Stimulated activated memory B cell treated with anti-CD40 and anti-IgM and Interleukin-4, amounts not matched to agents 10 μg/mL and 1 μg/mL and 100 μg/mL, for 72 hours (primary cell): ENCODE measurements around the gene TP63.
A peak's percentile ranks its signal among the peaks of the same experiment; 100 is the strongest.
"Not testable (repeated sequence)": the region's sequence is repeated elsewhere in the genome, so short reads cannot be mapped to it uniquely, and the experiment has no call there.

Experiments
- ATAC-seq: fragments of 150-1000 bp; cut with Tn5 transposase; 2 replicates; pipeline ENCODE4 v1.10.0; 2021
- H3K27ac Mint-ChIP-seq: one replicate; pipeline ENCODE4 v1.8.0; 2022; ENCODE audit warnings: mild to moderate bottlenecking, mixed read lengths
- H3K27me3 Mint-ChIP-seq: one replicate; pipeline ENCODE4 v1.8.0; 2022; ENCODE audit warnings: mixed read lengths
- H3K36me3 Mint-ChIP-seq: one replicate; pipeline ENCODE4 v1.8.0; 2022; ENCODE audit warnings: mixed read lengths
- H3K4me1 Mint-ChIP-seq: one replicate; pipeline ENCODE4 v1.8.0; 2022; ENCODE audit warnings: mixed read lengths
- H3K4me3 Mint-ChIP-seq: one replicate; pipeline ENCODE4 v1.8.0; 2022; ENCODE audit warnings: mild to moderate bottlenecking, moderate library complexity, mixed read lengths
- H3K9me3 Mint-ChIP-seq: one replicate; pipeline ENCODE4 v1.8.0; 2022; ENCODE audit warnings: mixed read lengths

TP63 gene

DNA sequence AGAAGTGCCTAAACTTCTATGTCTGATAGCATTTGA, at the start of gene TP63:
TP63 (plus strand) TSS at position 17 of the 36 bp plus-strand sequence. CDS start 127 bp downstream, outside the sequence.
- H3K36me3 Mint-ChIP-seq: no peaks in the 10 kb centered on the region
- no peak for ATAC-seq
- peak within 1 kb of the TSS; percentile 69 for H3K27ac Mint-ChIP-seq
- H3K4me1 Mint-ChIP-seq: peaks cover 6% of the 10 kb centered on the region
- H3K27me3 Mint-ChIP-seq: no peaks in the 10 kb centered on the region
- no peaks in the 10 kb centered on the region for H3K9me3 Mint-ChIP-seq
- peak within 1 kb of the TSS; percentile 65 for H3K4me3 Mint-ChIP-seq

DNA sequence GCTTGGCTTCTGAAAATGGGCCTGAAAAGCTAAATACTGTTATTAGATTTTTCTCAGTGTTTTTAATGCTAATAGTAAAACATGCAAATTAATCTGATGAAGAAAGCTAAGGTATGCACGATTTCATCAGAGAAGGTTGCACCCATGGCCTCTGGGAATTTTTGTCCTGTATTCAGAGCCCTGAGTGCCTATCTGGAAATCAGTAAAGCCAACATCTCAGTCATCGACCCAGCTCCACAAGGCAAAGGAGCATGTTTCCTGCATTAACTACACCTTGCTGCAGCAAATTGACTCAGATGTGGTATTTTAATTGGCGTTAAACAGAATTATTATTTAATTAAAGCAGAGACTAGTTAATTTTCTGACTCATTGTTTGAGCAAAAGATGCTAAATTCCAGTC, 49.0 kb upstream of the TP63 start:
- H3K9me3 Mint-ChIP-seq: peaks cover 6% of the 10 kb centered on the region
- H3K27me3 Mint-ChIP-seq: no peaks in the 10 kb centered on the region
- ATAC-seq: no peak
- no peak overlapping the region for H3K27ac Mint-ChIP-seq
- H3K4me1 Mint-ChIP-seq: peaks cover 12% of the 10 kb centered on the region
- no peak overlapping the region for H3K4me3 Mint-ChIP-seq
- no peaks in the 10 kb centered on the region for H3K36me3 Mint-ChIP-seq

DNA sequence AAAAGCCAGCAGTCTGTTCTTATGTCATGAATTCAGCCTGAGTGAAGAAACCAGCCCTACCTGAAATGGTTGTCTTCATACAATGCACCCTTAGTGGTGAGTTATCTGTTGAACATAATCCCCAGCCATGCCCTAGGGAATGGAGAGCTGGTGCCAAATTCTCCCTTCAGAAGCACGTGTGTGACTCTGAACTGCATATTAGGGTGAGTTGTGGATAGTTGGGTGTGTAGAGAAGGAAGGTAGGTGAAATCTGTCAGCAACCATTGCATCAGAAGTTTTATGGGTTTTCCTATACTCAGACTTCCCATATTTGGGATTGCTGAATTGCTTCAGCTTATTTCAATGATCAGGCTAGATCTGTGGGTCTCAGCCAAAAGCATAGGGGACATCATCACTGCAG, 46.5 kb upstream of the TP63 start:
- H3K4me1 Mint-ChIP-seq: peaks cover 8% of the 10 kb centered on the region
- no peak for ATAC-seq
- no peak overlapping the region for H3K27ac Mint-ChIP-seq
- no peaks in the 10 kb centered on the region for H3K27me3 Mint-ChIP-seq
- no peaks in the 10 kb centered on the region for H3K36me3 Mint-ChIP-seq
- no peaks in the 10 kb centered on the region for H3K9me3 Mint-ChIP-seq
- no peak overlapping the region for H3K4me3 Mint-ChIP-seq

GRCh38 chr3:189586941-189587663, 44.1 kb upstream of the TP63 start:
- peaks cover 4% of the 10 kb centered on the region for H3K9me3 Mint-ChIP-seq
- H3K36me3 Mint-ChIP-seq: no peaks in the 10 kb centered on the region
- H3K27ac Mint-ChIP-seq: peak overlapping the region; percentile 12
- H3K4me1 Mint-ChIP-seq: peaks cover 8% of the 10 kb centered on the region
- H3K27me3 Mint-ChIP-seq: no peaks in the 10 kb centered on the region
- H3K4me3 Mint-ChIP-seq: no peak overlapping the region
- ATAC-seq: no peak

DNA sequence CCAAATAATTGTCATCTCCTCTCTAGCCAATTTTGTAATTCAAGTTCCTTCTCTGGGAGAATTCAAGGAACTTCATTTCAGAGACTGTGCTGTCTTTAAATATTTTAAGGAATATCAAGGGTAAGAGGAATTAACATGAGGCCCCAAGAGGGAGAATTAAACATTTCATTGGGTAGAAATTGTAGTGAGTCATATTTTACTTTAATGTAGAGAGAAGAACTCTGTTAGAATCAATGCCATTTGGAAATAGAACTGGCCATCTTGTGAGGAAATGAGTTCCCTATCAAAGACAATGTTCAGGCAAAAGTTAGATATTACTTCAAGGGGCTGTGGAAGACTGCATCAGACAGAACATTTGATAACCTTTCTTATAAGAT, 43.5 kb upstream of the TP63 start:
- H3K4me3 Mint-ChIP-seq: no peak overlapping the region
- no peaks in the 10 kb centered on the region for H3K36me3 Mint-ChIP-seq
- H3K9me3 Mint-ChIP-seq: peaks cover 4% of the 10 kb centered on the region
- no peaks in the 10 kb centered on the region for H3K27me3 Mint-ChIP-seq
- peaks cover 8% of the 10 kb centered on the region for H3K4me1 Mint-ChIP-seq
- H3K27ac Mint-ChIP-seq: peak overlapping the region; percentile 12
- ATAC-seq: no peak

GRCh38 chr3:189588070-189588469, 43.1 kb upstream of the TP63 start:
- H3K9me3 Mint-ChIP-seq: peaks cover 4% of the 10 kb centered on the region

DNA sequence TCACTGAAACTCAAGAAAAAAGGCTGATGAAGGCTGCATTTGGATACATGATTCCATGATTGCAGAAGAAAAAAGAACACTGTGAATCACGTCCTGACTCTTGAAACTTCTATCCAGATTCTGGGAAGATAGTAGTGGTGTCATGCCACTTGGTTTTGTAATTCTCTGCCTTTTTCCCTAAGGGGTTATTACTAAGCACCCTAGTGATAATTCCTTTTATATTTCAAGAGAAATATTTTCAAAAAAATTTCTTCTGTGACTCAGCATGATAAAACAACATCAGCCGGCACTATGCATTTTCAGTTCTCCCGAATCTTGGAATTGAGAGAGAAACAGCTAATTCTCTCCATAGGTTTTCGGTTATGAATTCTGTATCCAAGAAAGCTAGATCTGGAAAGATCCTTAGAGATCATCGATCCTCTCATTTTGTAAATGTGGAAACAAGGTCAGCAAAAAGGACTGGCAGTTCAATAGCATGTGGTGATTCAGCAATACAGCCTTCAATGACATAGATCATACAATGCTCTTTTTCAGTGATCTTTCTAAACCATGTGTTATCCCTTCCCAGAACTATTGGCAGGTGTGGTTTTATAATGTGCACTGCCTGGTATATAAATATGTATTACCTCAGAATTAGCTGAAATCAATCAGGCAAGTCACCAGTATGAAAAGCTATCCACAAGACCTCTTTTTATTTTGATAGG, 42.6 kb upstream of the TP63 start:
- no peak for ATAC-seq
- no peak overlapping the region for H3K4me3 Mint-ChIP-seq
- H3K4me1 Mint-ChIP-seq: peaks cover 8% of the 10 kb centered on the region

More at GRCh38 chr3:189588070-189588469, 43.1 kb upstream of the TP63 start:
- Mint-ChIP-seq H3K27me3 (no peaks in the 10 kb centered on the region), H3K4me1 (peaks cover 8% of the 10 kb centered on the region), H3K36me3 (no peaks in the 10 kb centered on the region), H3K27ac (no peak overlapping the region), H3K4me3 (no peak overlapping the region)
- ATAC-seq: no peak

DNA sequence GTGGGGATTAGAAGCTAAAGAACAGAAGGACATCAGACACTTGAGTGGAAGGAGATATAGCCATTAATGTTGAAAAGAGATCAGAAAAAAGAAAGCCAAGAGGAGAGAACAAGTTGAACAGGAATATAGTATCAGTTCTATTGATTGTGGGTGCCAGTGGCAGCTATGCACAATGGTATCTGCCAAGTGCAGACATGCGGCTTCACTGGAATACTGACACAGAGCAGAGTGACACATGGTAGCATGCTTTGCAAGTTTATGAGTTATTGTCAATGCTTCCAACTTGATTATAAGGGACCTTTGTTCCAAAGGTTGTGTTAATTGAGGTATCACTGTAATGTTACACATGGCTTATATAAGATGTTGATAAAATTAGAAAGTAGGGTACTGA, 42.0 kb upstream of the TP63 start:
- no peak overlapping the region for H3K27ac Mint-ChIP-seq
- H3K36me3 Mint-ChIP-seq: no peaks in the 10 kb centered on the region
- H3K4me3 Mint-ChIP-seq: no peak overlapping the region
- no peaks in the 10 kb centered on the region for H3K27me3 Mint-ChIP-seq
- peaks cover 8% of the 10 kb centered on the region for H3K4me1 Mint-ChIP-seq
- peaks cover 4% of the 10 kb centered on the region for H3K9me3 Mint-ChIP-seq
- no peak for ATAC-seq

More for the DNA sequence above, 42.6 kb upstream of the TP63 start:
- Mint-ChIP-seq H3K27ac (no peak overlapping the region), H3K27me3 (no peaks in the 10 kb centered on the region), H3K36me3 (no peaks in the 10 kb centered on the region), H3K9me3 (peaks cover 4% of the 10 kb centered on the region)

- no peak overlapping the region for H3K4me3 Mint-ChIP-seq
Measured at GRCh38 chr3:189590223-189590622, 41.0 kb upstream of the TP63 start.

GRCh38 chr3:189593581-189593980, 37.6 kb upstream of the TP63 start:
- no peaks in the 10 kb centered on the region for H3K36me3 Mint-ChIP-seq
- no peaks in the 10 kb centered on the region for H3K4me1 Mint-ChIP-seq
- no peak overlapping the region for H3K27ac Mint-ChIP-seq
- H3K9me3 Mint-ChIP-seq: peaks cover 4% of the 10 kb centered on the region
- ATAC-seq: no peak
- no peak overlapping the region for H3K4me3 Mint-ChIP-seq
- H3K27me3 Mint-ChIP-seq: no peaks in the 10 kb centered on the region

More at GRCh38 chr3:189590223-189590622, 41.0 kb upstream of the TP63 start:
- H3K9me3 Mint-ChIP-seq: peaks cover 4% of the 10 kb centered on the region
- peaks cover 8% of the 10 kb centered on the region for H3K4me1 Mint-ChIP-seq
- no peaks in the 10 kb centered on the region for H3K36me3 Mint-ChIP-seq
- no peak overlapping the region for H3K27ac Mint-ChIP-seq
- no peaks in the 10 kb centered on the region for H3K27me3 Mint-ChIP-seq
- ATAC-seq: no peak

- not testable (repeated sequence) for H3K4me3 Mint-ChIP-seq, H3K36me3 Mint-ChIP-seq, ATAC-seq, H3K4me1 Mint-ChIP-seq, H3K9me3 Mint-ChIP-seq, H3K27me3 Mint-ChIP-seq, H3K27ac Mint-ChIP-seq
Measured at GRCh38 chr3:189596078-189596979, 34.9 kb upstream of the TP63 start.

DNA sequence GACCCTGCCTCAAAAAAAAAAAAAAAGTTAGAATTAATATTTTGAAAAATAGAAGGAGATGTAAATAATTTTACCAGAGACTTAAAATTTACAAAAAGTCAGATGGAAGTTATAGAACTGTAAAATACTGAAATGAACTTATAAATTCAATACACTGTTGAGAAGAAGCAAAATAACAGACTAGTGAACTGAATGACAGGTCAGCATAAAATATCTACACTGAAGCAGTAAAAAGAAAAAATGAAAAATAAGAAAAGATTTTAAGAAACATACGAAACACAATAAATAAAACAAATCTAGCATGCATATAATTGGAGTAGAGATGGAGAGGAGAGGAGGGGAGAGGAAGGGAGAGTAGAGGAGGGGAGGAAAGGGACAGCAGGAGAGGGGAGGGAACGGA, 33.3 kb upstream of the TP63 start:
- H3K27ac Mint-ChIP-seq: no peak overlapping the region

GRCh38 chr3:189598530-189599225, 32.5 kb upstream of the TP63 start:
- no peaks in the 10 kb centered on the region for H3K9me3 Mint-ChIP-seq
- no peaks in the 10 kb centered on the region for H3K4me1 Mint-ChIP-seq
- peak; percentile 13 for ATAC-seq
- H3K36me3 Mint-ChIP-seq: no peaks in the 10 kb centered on the region
- H3K4me3 Mint-ChIP-seq: no peak overlapping the region
- H3K27me3 Mint-ChIP-seq: no peaks in the 10 kb centered on the region
- no peak overlapping the region for H3K27ac Mint-ChIP-seq

More for the DNA sequence above, 33.3 kb upstream of the TP63 start:
- Mint-ChIP-seq H3K4me1 (no peaks in the 10 kb centered on the region), H3K9me3 (no peaks in the 10 kb centered on the region), H3K27me3 (no peaks in the 10 kb centered on the region), H3K36me3 (no peaks in the 10 kb centered on the region), H3K4me3 (no peak overlapping the region)
- no peak for ATAC-seq

- H3K27me3 Mint-ChIP-seq: no peaks in the 10 kb centered on the region
- ATAC-seq: no peak
- H3K4me3 Mint-ChIP-seq: no peak overlapping the region
- no peak overlapping the region for H3K27ac Mint-ChIP-seq
- H3K4me1 Mint-ChIP-seq: no peaks in the 10 kb centered on the region
- H3K9me3 Mint-ChIP-seq: no peaks in the 10 kb centered on the region
- no peaks in the 10 kb centered on the region for H3K36me3 Mint-ChIP-seq
Measured at GRCh38 chr3:189602471-189602870, 28.7 kb upstream of the TP63 start.

DNA sequence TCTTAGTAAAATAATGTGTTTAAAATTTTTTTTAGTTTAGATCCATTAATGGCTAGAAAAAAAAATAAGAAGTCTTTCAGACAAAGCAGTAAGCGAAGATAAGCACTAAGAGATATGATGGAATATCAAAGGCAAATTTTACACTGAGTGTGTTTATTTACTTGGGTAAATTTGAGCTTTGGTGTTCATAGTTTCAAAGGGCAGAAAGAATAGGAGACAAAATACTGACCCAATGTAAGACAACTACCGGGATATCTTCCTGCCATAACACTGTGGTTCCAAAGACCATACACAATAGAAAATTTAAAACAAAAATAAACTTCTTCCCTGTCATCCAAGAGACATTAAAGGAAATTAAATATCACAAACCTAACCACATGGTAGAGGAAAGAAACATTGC, 25.5 kb upstream of the TP63 start:
- Mint-ChIP-seq H3K4me3 (no peak overlapping the region), H3K27ac (no peak overlapping the region), H3K9me3 (peaks cover 9% of the 10 kb centered on the region), H3K36me3 (no peaks in the 10 kb centered on the region), H3K4me1 (no peaks in the 10 kb centered on the region), H3K27me3 (no peaks in the 10 kb centered on the region)
- ATAC-seq: no peak
